NCI-H1417 (cell line): ENCODE data around the gene CRK.

Experiments used
- DNase-seq, 3 experiments: peaks; one replicate each; lab custom pipeline; 2025; lab: John Stamatoyannopoulos, UW

Gene CRK

GRCh38 chr17:1486802-1487695 lies 31.0 kb upstream of the CRK start:
- peak; percentile 14 to 45 (median 39) for DNase-seq

GRCh38 chr17:1485423-1486376 lies 29.7 kb upstream of the CRK start:
- peak in 1 of 3 experiments; percentile 10 for DNase-seq

GRCh38 chr17:1484676-1485422 lies 28.8 kb upstream of the CRK start:
- peak; percentile 19 to 69 (median 43) for DNase-seq

- DNase-seq, result no peak
These were observed 28.1 kb upstream of the CRK start for GRCh38 chr17:1484060-1484535.

- DNase-seq, result no peak
These were observed 26.6 kb upstream of the CRK start for GRCh38 chr17:1482680-1483079.

- DNase-seq, result no peak
These were observed 25.7 kb upstream of the CRK start for GRCh38 chr17:1481736-1482135.

- DNase-seq, result no peak
These were observed 24.9 kb upstream of the CRK start for GRCh38 chr17:1480747-1481465.

- DNase-seq, result no peak
These were observed 22.4 kb upstream of the CRK start for GRCh38 chr17:1478418-1478817.

GRCh38 chr17:1475321-1475854 lies 19.4 kb upstream of the CRK start:
- DNase-seq, result no peak

- DNase-seq, result no peak
These were observed 18.6 kb upstream of the CRK start for GRCh38 chr17:1474402-1475189.

- DNase-seq, result no peak
These were observed 17.8 kb upstream of the CRK start for GRCh38 chr17:1473841-1474240.

GRCh38 chr17:1473170-1473569 lies 17.1 kb upstream of the CRK start:
- no peak for DNase-seq

GRCh38 chr17:1471911-1472821 lies 16.1 kb upstream of the CRK start:
- no peak for DNase-seq

GRCh38 chr17:1471490-1471889 lies 15.5 kb upstream of the CRK start:
- DNase-seq, result no peak

- DNase-seq, result no peak
These were observed 14.9 kb upstream of the CRK start for GRCh38 chr17:1470755-1471462.

GRCh38 chr17:1470071-1470754 lies 14.2 kb upstream of the CRK start:
- no peak for DNase-seq

GRCh38 chr17:1469231-1469852 lies 13.3 kb upstream of the CRK start:
- DNase-seq, result no peak
